ENCODE measurements around the gene DDX10. TPM values are rescaled to one million over a fixed set of nuclear protein-coding genes. Genes with fewer than 3 reads are reported as not detected.

DDX10 gene
- total RNA-seq, 1 donor from 2014 or later, result 24.5 TPM

DNA sequence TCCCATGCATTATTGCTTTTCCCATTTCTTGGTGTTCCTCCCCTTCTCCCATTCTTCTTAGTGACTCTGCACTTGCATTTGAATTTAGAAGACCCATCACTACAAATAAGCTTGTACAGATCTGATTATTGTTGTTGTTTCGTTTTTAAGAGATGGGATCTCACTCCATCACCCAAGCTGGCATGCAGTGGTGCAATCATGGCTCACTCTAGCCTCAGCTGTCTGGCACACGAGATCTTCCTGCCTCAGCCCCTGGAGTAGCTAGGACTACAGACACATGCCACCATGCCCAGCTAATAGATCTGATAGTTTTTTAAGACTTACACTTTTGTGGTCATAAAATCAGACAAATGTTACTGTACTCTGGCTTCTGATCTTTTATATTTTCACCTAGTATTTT, 252.1 kb downstream of the DDX10 start:
- no peaks in the 10 kb centered on the region for H3K27me3 ChIP-seq (ENCODE audit: control insufficient read depth, insufficient read depth, low read length)
- TF ChIP-seq, protein P1, sequence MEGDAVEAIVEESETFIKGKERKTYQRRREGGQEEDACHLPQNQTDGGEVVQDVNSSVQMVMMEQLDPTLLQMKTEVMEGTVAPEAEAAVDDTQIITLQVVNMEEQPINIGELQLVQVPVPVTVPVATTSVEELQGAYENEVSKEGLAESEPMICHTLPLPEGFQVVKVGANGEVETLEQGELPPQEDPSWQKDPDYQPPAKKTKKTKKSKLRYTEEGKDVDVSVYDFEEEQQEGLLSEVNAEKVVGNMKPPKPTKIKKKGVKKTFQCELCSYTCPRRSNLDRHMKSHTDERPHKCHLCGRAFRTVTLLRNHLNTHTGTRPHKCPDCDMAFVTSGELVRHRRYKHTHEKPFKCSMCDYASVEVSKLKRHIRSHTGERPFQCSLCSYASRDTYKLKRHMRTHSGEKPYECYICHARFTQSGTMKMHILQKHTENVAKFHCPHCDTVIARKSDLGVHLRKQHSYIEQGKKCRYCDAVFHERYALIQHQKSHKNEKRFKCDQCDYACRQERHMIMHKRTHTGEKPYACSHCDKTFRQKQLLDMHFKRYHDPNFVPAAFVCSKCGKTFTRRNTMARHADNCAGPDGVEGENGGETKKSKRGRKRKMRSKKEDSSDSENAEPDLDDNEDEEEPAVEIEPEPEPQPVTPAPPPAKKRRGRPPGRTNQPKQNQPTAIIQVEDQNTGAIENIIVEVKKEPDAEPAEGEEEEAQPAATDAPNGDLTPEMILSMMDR (IDR thresholded peaks at IDR 0.05; ENCODE audit: insufficient read depth, low read length, poor library complexity, severe bottlenecking), result no peak
- no peak for DNase-seq (ENCODE audit: low read depth)

DNA sequence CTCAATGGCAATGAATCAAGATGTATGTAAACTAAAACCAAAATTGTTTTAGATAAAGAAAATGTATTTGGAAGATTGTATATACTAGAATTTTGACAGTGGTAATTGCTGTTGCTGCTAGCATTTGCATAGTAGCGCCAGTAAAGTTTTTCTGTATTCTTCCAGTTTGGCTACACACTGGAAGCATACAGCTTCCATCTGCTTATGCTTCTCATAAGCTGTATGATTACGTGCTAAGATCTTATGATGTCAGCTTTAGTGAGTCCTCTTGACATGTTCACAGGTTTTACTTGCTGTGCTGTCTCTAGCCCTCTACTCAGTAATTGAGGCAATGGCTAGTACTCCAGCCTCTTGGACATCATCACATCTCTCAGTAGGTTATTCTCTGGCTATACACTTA, 256.3 kb downstream of the DDX10 start:
- TF ChIP-seq, protein P1 (IDR thresholded peaks at IDR 0.05; ENCODE audit: insufficient read depth, low read length, poor library complexity, severe bottlenecking), result no peak
- Histone ChIP-seq H3K27me3 (ENCODE audit: control insufficient read depth, insufficient read depth, low read length) (no peaks in the 10 kb centered on the region), H3K36me3 (ENCODE audit: control insufficient read depth, insufficient read depth, low read length) (no peaks in the 10 kb centered on the region), H3K4me3 (ENCODE audit: low read depth, low read length) (no peak overlapping the region)
- no peak for DNase-seq (ENCODE audit: low read depth)

More for the DNA sequence above, 252.1 kb downstream of the DDX10 start:
- H3K4me3 ChIP-seq (ENCODE audit: low read depth, low read length), result no peak overlapping the region
- no peaks in the 10 kb centered on the region for H3K36me3 ChIP-seq (ENCODE audit: control insufficient read depth, insufficient read depth, low read length)

DNA sequence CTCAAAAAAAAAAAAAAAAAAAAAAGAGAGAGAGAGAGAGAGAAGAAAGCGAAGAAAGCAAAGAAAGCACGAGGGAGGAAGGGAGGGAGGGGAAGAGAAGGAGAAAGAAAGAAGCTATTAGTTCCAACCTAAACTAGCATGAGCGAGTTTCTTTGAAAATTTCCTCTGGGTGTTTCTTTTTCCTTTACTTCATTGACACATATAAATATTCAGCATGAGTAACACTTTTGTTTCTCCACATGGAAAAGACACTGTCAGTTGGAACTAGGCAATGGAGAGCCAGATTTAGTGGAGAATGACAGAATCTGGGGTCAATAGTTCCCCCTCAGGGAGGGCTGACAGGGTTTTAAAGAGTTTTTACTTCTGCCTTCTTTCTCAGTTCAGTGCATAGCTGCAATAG, 257.4 kb downstream of the DDX10 start:
- H3K4me3 ChIP-seq (ENCODE audit: low read depth, low read length), result no peak overlapping the region
- H3K36me3 ChIP-seq (ENCODE audit: control insufficient read depth, insufficient read depth, low read length), result no peaks in the 10 kb centered on the region
- no peaks in the 10 kb centered on the region for H3K27me3 ChIP-seq (ENCODE audit: control insufficient read depth, insufficient read depth, low read length)
- no peak for DNase-seq (ENCODE audit: low read depth)
- TF ChIP-seq, protein P1 (IDR thresholded peaks at IDR 0.05; ENCODE audit: insufficient read depth, low read length, poor library complexity, severe bottlenecking), result no peak

DNA sequence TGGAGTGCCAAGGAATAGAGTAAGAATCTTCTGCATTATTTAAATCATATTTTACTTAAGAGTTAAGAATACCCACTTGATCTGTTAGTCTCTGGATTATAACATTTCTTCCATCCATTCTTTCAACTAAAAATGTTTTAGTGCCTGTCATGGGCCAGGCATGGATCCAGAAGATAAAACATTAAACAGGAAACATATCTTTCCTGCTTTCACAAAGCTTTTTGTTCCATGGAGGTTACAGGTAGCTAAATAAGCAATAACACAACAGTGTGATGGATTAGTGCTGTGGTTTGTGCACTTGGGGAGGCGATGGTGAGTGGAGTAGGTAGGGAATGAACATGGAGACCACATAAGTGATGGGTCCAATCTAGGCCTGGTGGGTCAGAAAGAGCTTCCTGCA, 258.5 kb downstream of the DDX10 start:
- no peaks in the 10 kb centered on the region for H3K27me3 ChIP-seq (ENCODE audit: control insufficient read depth, insufficient read depth, low read length)
- H3K4me3 ChIP-seq (ENCODE audit: low read depth, low read length), result no peak overlapping the region
- no peaks in the 10 kb centered on the region for H3K36me3 ChIP-seq (ENCODE audit: control insufficient read depth, insufficient read depth, low read length)
- TF ChIP-seq, protein P1 (IDR thresholded peaks at IDR 0.05; ENCODE audit: insufficient read depth, low read length, poor library complexity, severe bottlenecking), result no peak
- DNase-seq (ENCODE audit: low read depth), result no peak

DNA sequence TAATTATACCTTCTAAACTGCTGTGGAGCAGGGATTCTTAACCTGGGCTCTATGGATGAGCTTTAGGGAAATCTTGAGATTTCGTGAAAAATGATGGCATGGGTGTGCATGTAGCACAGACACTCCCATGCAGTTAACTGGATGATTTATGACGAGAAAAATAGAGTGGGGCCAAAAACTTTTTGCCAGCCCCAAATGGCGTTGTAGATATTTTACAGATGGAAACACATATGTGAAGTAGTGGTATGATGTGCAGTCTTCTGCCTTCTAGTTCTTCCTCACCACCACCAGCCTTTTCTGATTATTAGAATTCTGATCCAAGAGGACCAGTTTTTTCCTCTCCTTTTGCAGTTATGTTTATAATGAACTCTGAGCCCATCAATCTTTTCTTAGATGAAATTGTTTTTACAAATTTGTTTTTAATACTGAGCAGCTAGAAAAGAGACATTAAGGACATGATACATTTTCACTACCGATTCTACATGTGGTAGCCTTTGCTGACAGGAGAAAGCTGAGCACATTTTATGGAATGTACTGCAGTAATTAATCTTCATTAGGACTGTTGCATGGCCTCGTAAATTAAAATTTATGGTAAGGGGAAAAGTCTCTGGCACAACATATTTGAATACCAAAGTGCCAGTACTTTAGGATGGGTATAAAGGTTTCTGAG, 261.4 kb downstream of the DDX10 start:
- TF ChIP-seq, protein P1 (IDR thresholded peaks at IDR 0.05; ENCODE audit: insufficient read depth, low read length, poor library complexity, severe bottlenecking), result no peak
- no peak for DNase-seq (ENCODE audit: low read depth)
- no peaks in the 10 kb centered on the region for H3K36me3 ChIP-seq (ENCODE audit: control insufficient read depth, insufficient read depth, low read length)
- H3K4me3 ChIP-seq (ENCODE audit: low read depth, low read length), result no peak overlapping the region
- no peaks in the 10 kb centered on the region for H3K27me3 ChIP-seq (ENCODE audit: control insufficient read depth, insufficient read depth, low read length)
